Astrocyte (in vitro differentiated cells and primary cell): ENCODE measurements around the gene CSF2.

ENCODE experiments used
- CTCF ChIP-seq: IDR thresholded peaks from 2 replicates; pipeline ENCODE4 v1.5.1; 2011; ENCODE audit warnings: low read depth, mild to moderate bottlenecking, inconsistent platforms, low read length, moderate library complexity; ENCODE audit not compliant: insufficient read depth
- EZH2 ChIP-seq: IDR thresholded peaks from 2 replicates; pipeline ENCODE4 v1.6.1; 2012; ENCODE audit warnings: mild to moderate bottlenecking, low read length, inconsistent platforms; ENCODE audit not compliant: insufficient read depth

- no peak for TF ChIP-seq CTCF
- no peak for TF ChIP-seq EZH2
Observed at GRCh38 chr5:132056610-132057497, 16.7 kb upstream of the CSF2 start.
